NCI-H774 (cell line): ENCODE data around the gene RHEB.

Experiments
- DNase-seq: peaks from one replicate; lab custom pipeline; 2025; lab: John Stamatoyannopoulos, UW

The RHEB gene

DNA sequence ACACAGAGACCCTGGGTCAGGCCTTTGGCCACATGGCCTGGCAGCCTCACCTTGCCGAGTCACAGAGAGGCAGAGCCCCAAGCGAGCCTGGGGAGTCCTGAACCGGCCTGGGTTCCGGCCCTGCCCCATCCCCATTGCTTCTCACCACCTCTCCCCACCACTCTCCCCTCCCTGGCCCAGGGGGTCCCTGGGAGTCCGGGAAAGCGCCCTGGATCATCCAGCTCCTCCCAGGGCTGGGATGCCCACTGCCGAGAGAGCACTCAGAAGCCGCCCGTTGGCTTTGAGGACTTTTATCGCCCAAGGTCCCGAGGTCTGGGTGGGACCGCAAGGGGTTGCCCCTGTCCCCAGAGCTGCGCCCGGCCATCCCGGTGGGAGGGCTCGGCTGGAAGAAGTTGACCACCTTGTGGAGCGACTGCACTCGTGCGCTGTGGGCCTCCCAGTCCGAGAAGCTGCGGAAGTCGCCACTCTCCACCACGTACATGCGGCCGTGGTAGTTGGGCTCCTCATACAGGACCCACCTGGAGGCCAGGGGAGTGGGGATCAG, 87.9 kb downstream of the RHEB start:
- no peak for DNase-seq

DNA sequence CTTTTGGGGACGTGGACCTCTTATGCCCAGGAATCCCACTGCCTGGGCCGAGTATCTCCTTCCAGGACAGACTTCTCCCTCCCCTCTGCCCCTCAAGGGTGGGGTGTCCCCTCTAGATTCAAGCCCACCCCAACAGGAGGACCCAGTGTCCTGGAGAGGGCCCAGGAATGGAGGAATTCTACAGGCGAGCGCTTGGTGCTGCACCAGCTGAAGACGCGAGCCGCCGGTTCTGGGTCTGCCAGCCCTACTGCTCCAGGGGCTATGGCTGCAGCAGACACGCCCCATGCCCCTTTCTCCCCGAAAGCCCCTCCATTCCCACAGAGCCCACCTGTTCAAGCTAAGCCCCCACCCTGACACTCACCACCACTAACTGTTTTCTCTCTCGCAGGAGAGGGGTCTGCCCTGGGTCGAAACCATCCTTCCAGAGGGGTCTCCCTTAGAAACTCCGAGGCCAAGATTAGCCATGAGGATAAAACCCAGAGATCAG, 88.4 kb downstream of the RHEB start:
- DNase-seq, result no peak

DNA sequence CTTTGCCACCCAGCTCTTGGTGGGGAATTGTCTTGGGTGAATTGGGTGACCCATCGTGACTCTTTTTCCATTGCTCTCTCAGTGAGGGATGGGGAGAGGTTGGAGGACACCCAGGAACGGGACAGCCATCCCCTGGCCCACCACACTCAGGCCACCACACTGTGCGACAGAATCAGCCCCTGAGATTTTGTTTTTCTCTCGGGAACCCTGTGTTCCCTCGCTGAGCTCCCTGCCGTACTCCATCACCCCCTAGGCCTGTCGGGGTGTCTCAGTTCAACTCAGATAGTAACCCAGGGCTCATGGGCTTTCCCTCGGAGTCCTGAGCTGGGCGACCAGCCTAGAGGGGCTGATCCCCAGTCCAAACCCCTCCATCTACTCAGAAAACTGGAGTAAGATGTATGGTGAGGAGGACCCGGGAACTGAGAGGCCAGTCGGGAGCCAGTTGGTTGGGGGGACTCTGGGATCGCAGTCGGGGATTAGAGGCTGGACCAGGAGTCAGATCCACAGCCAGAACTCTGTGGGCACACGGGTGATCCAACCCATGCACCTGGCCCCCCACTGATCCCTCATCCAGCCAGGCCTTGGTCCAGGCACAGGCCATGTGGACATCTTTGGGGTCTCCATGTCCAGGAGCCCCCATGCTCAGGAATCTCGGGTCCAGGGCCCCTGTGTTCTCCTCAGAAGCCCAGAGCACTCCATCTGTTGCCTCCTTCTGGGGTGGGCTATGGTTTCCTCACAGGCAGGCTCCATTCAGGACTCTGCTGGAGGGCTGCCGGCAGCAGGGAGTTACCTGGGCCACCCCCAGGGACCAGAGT, 89.1 kb downstream of the RHEB start:
- DNase-seq, result no peak

DNA sequence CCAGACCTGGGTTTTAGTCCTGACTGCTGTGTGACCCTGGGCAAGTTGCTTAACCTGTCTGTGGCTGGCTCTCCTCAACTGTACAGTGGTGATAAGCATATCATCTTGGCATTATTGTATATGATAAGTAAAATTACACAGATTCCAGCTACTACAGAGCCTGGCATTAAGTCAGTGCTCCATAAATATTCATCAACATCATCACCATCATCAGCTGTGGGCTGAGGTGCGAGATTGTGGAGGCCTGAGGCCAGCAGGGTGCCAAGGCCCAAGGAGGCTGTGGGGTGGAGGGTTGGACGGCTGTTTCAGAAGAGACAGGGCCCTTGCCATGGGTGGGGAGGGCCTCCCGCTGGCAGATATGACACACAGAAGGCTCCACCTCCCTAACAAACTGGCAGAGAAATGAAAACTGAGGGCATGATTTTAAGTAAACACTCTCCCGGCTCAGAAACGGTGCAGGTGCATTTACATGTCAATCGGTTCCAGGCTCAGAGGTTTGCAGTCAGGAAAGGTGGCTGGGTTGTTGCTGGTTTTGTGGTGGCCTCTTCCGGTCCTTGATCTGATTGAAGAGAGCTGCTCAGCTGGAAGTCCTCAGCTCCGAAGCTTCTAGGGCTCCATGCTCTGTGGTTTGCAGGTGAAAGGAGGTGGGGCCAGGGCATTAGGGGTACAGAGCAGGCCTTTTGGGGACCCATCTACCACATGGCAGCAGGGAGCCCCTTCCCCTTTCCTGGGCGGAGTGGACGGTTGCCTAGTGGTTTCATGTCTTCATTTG, 89.9 kb downstream of the RHEB start:
- peak; percentile 77 for DNase-seq

DNA sequence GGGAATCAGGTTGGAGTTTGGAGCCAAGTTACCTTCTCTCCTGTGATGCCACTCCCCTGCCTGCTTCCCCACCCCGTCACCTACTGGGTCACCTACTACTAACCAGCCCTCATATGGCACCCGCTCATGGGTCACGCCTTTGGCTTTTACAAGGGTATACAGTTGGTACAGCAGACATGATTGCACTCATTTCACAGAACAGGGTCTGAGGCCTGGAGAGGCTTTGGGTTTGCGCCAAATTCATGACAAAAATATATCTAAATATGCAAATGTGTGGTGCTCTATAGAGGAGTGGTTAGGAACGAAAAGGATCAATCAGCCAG, 90.5 kb downstream of the RHEB start:
- no peak for DNase-seq

DNA sequence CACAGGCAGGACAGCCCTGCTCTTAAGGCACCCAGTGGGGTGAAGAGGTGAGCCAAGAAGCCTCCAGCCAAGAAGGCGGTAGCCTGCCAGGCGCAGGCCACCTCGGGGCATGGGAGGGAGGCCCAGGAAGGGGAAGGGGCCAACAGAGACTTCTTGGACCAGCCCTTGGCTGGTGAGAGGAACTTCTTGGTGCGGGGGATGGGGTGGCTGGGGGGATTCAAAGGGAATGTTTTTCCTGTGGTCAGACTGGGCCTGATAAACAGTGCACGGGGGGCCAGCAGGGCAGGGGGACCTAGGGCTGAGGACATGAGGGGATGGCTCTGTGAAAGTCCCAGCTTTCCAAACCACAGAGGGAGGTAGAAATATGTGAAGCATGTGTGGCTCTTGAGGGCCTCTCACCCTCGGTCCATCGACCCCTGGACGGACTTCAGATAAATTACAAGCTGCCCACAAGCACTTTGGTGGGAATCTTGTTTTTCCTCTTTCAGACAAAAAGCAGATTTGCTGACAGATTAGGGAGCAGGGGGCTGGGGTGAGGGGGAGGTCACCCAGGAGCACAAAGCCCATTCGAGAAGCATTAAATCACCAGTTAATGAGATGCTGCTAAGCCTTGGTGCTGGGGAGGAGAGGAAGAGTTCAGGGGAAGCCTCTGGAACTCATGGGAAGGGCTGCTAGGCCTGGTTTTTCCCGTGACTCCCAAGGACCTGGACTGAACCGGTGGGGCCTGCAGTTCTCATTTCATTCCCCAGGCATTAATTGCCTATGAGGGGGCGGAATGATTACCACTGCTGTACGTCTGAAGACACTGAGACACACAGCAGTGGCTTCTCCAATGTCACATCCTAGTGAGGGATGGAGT, 91.1 kb downstream of the RHEB start:
- DNase-seq, result no peak

DNA sequence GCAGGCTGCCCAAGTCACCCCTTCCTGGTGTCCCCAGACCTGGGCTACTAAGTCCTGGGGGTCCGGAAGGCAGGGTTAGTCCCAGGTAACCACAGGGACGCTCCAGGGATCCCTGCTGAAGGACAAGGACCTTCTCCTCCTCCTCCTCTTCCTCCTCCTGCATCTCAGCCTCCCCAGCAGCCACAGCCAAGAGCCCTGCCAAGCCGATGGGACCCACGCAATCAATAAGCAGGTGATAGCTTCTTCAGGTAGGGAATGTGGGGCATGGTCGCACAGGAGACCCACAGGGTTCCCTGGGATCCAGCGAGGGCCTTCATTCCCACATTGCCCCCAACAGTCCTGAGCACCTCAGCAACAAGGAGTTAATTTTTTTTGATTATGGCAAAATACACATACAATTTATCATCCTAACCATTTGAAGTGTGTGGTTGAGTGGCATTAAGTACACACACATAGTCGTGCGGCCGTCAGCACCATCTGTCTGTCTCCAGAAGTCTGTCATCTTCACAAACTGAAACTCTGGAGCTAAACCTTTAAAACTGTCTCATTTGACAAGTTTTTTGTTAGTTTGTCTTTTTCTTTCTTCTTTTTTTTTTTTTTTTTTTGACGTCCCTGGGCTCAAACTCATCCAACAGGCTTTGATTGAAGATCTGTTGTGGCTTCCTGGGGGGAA, 91.9 kb downstream of the RHEB start:
- DNase-seq, result peak; percentile 7

DNA sequence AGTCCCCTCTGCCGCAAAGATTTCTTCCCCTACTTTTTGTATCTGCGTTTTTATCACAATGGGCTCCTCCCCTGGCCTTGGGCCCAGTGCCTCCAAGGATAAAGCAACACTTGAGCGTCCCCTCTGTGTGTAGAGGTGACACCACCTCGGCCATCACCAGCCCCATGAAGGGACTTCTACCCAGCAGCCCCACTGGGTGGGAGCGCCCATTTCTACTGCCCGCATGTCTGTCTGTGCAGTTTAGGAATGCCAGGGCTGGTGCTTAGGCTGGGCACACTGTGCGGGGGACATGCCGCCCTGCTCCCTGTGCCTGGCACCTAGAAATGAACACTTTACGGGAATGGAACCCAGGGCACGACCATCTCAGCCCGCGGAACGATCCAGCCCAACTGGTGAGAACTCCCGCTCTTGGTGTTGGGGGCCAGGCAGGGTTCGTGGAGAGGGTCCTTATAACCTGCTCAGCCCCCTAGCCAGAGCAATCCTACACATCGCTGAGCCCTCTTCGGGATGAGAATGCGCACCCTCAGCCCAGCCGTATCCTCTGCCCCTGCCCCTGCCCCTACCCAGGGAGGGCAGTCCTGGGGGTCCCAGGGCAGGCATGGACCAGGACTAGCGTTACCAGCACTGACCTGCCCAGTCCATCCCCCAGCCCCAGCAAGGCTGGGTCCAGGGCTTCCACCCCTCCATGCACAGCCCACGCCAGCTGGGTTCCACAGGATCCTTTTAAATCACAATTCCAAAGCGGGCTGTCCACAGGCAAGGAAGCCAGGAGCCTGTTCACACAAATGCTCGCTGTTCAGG, 92.6 kb downstream of the RHEB start:
- DNase-seq, result no peak

DNA sequence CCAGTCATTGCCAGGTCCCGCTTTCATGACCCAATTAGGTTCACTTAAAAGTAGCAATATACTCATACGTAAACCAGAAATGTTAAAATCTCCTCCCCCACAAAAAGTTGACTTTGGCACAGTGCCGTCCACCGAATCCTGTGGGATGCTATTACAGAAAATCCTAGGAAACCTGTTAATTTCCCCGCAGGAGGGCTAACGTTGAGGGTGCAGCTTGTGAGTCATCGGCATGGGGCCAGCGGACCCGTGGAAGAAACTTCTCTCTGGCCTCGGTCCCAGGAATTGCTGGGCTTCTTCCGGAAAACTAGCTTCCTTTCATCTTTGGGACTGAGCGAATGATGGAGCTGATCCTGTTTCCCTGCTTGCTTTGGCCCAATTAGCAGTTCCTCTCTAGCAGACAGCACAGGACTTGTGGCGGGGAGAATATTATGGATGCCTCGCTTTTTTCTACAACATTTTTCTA, 93.2 kb downstream of the RHEB start:
- no peak for DNase-seq

DNA sequence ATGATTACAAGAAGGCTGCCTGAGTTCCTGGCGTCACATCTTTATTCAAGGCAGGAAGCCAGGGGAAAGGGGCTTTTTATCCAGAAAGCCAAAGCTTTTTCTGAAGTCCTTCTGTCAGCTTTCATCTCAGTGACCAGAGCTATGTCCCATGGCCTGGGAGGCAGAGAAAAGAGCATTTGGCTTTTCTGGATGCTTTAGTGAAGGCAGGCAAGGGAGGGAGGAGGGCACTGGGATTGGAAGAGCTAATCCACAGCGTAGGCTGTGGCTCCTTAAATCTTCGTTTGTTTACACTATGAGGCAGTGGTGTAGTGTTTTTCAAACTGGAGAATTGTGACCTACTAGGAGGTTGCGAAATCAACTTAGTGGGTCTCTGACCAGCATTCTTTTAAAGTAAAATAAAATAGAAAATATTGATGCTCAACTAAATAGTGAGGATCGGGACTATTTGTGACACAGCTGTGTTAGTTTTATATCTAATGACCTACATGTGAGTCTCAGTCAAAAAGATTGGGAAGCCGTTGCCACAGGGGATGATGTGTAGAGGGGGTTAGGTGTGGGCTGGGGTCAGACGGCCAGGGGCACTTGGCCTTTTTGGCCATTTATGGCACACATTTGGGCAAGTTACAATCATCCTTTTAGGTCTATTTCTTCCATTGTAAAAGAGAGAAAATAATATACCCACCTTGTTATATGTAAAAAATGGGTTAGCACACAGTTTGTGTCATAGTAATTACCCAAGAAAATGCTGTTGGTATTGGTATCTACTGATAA, 93.8 kb downstream of the RHEB start:
- DNase-seq, result no peak

DNA sequence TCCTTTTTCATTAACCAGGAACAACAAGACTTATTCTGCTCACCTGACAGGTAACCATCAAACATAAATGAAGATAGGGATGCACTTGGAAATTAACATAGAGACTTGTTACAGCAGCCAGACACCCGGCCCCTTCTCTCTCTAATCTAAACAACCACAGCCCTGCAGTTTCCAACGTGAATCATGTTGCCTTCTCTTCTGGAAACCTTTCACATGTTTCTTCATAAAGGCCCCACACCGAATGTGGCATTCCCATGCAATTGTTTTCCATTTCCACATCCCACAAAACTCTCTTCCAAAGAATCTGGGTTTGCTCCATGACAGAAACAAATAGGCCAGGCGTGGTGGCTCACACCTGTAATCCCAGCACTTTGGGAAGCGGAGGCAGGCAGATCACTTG, 94.9 kb downstream of the RHEB start:
- no peak for DNase-seq

DNA sequence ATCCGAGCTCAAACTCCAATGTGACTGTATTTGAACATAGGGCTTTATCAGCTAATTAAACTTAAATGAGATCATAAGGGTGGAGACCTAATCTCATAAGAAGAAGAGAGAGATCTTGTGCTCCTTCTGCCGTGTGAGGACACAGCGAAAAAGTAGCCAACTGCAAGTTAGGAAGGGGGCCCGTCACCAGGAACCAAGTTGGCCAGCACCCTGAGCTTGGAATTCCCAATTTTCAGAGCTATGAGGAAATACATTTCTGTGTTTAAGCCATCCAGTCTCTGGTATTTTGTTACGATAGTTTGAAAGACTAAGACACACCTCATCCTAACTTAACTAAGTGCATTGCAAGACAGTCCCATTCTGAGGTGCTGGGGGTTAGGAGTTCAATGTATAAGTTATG, 95.8 kb downstream of the RHEB start:
- DNase-seq, result no peak

DNA sequence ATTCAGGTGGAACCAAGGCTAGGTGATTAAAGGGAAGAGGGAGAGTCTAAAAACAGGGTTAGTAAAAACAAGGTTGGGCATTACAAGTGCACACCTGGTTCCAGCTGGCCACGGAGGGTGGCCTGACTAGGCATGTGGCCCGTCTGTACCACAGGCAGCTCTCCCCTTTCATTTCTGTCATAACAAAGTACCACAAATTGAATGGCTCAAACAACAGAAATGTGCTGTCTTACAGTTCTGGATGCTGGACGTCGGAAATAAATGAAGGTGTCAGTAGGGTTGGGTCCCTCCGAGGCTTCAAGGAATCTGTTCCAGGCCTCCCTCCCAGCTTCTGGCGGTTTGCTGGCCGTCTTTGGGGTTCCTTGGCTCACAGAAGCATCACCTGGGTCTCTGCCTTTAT, 96.5 kb downstream of the RHEB start:
- no peak for DNase-seq

DNA sequence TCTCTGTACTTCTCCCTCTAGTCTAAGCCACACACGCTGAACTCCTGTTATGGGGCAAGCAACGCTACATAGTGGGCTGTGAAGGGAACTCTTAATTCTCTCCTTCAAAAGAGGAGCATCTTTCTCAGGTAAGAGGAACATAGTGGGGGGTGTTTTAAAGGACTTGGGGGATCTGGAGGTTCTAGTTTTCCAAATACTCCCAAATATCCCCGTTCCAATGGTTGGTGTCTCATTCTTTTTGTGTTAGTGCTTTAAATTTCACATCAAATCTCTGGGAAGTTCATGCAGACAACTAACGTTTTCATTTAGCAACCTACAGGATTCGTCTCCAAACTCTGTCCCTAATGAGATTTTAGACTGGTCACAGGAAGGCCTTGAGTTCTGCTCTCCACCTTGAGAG, 97.5 kb downstream of the RHEB start:
- no peak for DNase-seq

DNA sequence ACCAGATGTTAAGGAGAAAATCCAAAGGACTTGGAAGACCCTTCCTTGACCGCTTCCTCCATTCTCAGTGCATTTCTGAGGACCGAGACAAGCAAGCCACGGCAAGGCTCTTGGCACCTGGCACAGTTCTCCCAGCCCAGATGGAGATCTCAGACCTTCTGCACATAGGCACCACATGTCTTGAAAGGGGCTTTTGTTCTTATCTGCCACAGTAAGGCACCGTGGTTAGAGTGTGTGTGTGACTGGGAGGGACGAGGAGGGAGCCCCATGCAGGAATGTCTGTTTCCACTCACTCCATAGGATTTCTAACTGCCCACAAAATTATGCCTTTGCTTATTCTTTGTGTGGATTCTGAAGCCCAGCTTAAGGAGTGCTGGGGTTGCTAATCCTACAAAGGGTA, 99.6 kb downstream of the RHEB start:
- no peak for DNase-seq

DNA sequence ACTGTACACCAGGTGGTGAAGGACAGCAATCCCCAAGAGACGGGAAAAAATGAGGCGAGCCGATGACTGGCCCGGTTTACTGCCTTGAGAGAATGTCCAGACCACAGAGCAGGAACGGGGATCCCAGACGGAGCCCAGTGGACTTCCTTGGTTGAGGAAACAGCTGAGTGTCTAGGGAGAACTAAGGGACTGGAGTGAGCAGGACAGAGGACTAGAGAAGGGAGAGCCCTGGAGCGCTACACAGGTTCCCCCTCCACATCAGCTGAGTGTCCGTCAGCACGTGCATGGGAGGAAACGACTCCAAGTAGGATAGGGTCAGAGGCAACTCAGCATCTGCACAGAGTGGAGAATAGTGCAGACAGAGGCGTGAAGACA, 102.8 kb downstream of the RHEB start:
- no peak for DNase-seq

DNA sequence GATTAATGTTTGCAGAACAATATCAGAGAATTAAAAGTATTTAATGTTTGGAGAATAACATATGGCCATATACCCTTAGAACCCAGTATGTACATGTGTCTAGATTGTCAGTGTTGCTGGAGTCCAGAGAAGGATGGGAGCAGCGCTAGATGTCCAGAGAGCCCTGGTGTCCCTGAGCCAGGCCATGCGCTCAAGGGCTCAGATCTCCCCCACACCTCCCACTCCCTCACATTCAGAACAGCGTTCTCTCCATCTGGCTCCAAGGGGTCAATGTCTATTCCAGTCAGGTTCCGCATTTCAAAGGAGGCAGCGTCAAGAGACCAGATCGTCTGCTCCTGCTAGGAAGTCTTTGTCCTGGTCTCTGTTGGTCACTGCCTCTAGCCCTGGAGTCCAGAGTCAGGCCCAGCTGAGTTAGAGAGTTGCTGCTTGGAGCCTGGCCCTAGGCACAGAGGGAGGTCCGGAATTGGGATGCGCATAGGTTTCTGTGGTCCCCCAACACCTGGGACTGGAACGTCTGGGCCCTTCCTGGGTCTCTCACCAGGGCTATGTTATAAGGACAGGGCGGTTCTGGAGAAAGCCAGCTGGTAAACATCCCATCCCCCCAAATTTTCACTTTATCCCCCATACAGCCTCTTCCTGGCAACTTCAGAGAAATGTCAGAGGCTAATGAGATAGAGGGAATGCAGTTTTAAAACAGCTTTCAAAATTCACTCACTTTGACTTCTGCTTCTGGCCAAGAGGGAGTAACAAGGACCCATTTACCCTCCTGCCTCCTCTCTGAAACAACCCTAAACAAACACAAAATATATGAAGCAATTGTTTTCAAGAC, 103.4 kb downstream of the RHEB start:
- no peak for DNase-seq
